ENCODE measurements around the gene ARL3. TPM values are rescaled to one million over a fixed set of nuclear protein-coding genes. Genes with fewer than 3 reads are reported as not detected.

Gene ARL3
- total RNA-seq, 1 experiment from 2014 or later, result 13.3 TPM

DNA sequence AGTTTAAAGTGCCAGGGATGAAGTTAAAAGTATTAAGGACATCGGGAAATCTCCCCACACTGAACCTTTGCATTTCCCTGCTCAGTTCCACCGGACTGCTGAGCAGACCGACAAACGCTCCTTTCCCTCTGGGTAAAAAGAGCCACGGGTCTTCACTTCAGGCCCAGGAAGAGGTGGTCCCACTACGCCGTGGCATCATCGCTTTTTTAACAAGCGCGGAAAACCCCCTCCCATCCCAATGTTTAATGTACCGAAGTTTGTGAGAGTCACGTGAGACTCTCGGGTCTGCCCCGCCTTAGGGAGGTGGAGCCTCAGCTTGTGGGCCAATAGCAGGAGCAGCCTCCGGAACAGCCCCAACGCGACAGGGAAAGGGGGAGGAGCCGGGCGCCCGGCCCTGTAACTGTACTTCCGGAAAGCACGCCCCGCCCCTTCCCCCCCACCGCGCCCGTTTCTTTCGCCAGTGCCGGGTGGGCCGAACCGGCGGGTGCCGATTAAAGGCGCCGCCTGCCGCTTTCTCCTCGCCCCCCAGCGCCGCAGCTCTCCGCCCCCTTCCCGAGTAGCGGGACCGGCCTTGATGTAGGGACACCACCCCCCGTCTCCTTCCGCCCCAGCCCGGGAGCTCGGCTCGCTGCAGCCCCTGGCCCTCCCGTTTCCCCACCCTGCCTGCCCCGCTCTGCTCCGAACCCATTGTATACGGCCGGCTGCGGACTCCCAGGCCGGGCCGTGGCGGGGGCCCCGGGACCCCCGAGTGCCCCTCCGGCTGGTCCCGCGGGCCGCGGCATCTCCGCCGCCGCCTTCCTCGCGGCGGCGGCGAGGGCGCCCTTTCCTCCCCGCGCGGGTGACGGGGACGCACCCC is 72.1 kb downstream of the ARL3 start (continued):
- TF ChIP-seq, protein P1, sequence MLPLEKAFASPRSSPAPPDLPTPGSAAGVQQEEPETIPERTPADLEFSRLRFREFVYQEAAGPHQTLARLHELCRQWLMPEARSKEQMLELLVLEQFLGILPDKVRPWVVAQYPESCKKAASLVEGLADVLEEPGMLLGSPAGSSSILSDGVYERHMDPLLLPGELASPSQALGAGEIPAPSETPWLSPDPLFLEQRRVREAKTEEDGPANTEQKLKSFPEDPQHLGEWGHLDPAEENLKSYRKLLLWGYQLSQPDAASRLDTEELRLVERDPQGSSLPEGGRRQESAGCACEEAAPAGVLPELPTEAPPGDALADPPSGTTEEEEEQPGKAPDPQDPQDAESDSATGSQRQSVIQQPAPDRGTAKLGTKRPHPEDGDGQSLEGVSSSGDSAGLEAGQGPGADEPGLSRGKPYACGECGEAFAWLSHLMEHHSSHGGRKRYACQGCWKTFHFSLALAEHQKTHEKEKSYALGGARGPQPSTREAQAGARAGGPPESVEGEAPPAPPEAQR (CRISPR knock-in tag; IDR thresholded peaks at IDR 0.05), result no peak
- no peak for TF ChIP-seq KAT7 (CRISPR knock-in tag; IDR thresholded peaks at IDR 0.05; ENCODE audit: borderline replicate concordance)
- TF ChIP-seq TEAD4 (CRISPR knock-in tag; IDR thresholded peaks at IDR 0.05), result no peak
- TF ChIP-seq NR1H2 (CRISPR knock-in tag; IDR thresholded peaks at IDR 0.05), result no peak
- no peak for TF ChIP-seq ZNF219 (CRISPR knock-in tag; IDR thresholded peaks at IDR 0.05; ENCODE audit: borderline replicate concordance)
- TF ChIP-seq SOX15 (CRISPR knock-in tag; IDR thresholded peaks at IDR 0.05), result no peak
- peak; percentile 30; the same call in 1 of the 2 replicates for TF ChIP-seq GABPB1 (CRISPR knock-in tag; IDR thresholded peaks at IDR 0.05)
- no peak for TF ChIP-seq PRRX2 (CRISPR knock-in tag; IDR thresholded peaks at IDR 0.05)
- TF ChIP-seq, protein P2, sequence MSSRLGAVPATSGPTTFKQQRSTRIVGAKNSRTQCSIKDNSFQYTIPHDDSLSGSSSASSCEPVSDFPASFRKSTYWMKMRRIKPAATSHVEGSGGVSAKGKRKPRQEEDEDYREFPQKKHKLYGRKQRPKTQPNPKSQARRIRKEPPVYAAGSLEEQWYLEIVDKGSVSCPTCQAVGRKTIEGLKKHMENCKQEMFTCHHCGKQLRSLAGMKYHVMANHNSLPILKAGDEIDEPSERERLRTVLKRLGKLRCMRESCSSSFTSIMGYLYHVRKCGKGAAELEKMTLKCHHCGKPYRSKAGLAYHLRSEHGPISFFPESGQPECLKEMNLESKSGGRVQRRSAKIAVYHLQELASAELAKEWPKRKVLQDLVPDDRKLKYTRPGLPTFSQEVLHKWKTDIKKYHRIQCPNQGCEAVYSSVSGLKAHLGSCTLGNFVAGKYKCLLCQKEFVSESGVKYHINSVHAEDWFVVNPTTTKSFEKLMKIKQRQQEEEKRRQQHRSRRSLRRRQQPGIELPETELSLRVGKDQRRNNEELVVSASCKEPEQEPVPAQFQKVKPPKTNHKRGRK (CRISPR knock-in tag; IDR thresholded peaks at IDR 0.05; ENCODE audit: borderline replicate concordance), result no peak
- TF ChIP-seq ESRRA (CRISPR knock-in tag; IDR thresholded peaks at IDR 0.05; ENCODE audit: borderline replicate concordance), result no peak

DNA sequence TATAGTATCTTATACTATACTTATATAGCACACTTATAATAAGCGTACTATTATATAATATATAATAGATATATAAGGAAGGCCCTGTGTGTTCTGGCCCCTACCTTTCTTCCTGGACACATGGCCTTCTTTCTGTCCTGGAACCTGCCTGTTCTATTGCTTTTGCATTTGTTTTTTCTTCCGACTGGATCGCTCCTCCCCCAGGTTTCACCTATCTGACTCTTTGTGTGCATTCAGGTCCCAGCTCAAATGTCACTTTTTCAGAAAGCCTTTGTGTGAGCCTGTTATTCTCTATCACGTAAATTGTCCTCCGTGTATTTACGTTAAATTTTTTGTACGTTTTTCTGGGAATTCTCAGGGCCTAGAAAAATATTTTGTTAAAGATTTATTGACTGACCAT is 72.8 kb downstream of the ARL3 start:
- POLR2A ChIA-PET, result interaction anchor here (1.0 to 1.9 kb wide), 7 partner anchors 9 to 139 kb away, joined by 3 to 17 read pairs (median 6); partner anchors contain the start of genes ACTR1A, ARL3, SFXN2 and WBP1L

More for the DNA sequence above, 72.8 kb downstream of the ARL3 start:
- H3K9me3 Mint-ChIP-seq, result peaks cover 3% of the 10 kb centered on the region; the same call in 1 of the 2 replicates
- no peak for DNase-seq (ENCODE audit: low spot score)
- no peaks in the 10 kb centered on the region for H3K36me3 Mint-ChIP-seq
- TF ChIP-seq OVOL2 (CRISPR knock-in tag; IDR thresholded peaks at IDR 0.05; ENCODE audit: borderline replicate concordance) (no peak), JAZF1 (CRISPR knock-in tag; IDR thresholded peaks at IDR 0.05) (no peak), FOXK1 (CRISPR knock-in tag; IDR thresholded peaks at IDR 0.05) (no peak), SMAD3 (CRISPR knock-in tag; IDR thresholded peaks at IDR 0.05; ENCODE audit: borderline replicate concordance) (no peak), NFE2L1 (CRISPR knock-in tag; IDR thresholded peaks at IDR 0.05) (no peak), SP1 (CRISPR knock-in tag; conservative IDR thresholded peaks at IDR 0.05) (no peak), ZNF121 (CRISPR knock-in tag; IDR thresholded peaks at IDR 0.05) (no peak)
- TF ChIP-seq, protein P3, sequence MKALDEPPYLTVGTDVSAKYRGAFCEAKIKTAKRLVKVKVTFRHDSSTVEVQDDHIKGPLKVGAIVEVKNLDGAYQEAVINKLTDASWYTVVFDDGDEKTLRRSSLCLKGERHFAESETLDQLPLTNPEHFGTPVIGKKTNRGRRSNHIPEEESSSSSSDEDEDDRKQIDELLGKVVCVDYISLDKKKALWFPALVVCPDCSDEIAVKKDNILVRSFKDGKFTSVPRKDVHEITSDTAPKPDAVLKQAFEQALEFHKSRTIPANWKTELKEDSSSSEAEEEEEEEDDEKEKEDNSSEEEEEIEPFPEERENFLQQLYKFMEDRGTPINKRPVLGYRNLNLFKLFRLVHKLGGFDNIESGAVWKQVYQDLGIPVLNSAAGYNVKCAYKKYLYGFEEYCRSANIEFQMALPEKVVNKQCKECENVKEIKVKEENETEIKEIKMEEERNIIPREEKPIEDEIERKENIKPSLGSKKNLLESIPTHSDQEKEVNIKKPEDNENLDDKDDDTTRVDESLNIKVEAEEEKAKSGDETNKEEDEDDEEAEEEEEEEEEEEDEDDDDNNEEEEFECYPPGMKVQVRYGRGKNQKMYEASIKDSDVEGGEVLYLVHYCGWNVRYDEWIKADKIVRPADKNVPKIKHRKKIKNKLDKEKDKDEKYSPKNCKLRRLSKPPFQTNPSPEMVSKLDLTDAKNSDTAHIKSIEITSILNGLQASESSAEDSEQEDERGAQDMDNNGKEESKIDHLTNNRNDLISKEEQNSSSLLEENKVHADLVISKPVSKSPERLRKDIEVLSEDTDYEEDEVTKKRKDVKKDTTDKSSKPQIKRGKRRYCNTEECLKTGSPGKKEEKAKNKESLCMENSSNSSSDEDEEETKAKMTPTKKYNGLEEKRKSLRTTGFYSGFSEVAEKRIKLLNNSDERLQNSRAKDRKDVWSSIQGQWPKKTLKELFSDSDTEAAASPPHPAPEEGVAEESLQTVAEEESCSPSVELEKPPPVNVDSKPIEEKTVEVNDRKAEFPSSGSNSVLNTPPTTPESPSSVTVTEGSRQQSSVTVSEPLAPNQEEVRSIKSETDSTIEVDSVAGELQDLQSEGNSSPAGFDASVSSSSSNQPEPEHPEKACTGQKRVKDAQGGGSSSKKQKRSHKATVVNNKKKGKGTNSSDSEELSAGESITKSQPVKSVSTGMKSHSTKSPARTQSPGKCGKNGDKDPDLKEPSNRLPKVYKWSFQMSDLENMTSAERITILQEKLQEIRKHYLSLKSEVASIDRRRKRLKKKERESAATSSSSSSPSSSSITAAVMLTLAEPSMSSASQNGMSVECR (CRISPR knock-in tag; IDR thresholded peaks at IDR 0.05; ENCODE audit: borderline replicate concordance), result no peak
- TF ChIP-seq, protein P4, sequence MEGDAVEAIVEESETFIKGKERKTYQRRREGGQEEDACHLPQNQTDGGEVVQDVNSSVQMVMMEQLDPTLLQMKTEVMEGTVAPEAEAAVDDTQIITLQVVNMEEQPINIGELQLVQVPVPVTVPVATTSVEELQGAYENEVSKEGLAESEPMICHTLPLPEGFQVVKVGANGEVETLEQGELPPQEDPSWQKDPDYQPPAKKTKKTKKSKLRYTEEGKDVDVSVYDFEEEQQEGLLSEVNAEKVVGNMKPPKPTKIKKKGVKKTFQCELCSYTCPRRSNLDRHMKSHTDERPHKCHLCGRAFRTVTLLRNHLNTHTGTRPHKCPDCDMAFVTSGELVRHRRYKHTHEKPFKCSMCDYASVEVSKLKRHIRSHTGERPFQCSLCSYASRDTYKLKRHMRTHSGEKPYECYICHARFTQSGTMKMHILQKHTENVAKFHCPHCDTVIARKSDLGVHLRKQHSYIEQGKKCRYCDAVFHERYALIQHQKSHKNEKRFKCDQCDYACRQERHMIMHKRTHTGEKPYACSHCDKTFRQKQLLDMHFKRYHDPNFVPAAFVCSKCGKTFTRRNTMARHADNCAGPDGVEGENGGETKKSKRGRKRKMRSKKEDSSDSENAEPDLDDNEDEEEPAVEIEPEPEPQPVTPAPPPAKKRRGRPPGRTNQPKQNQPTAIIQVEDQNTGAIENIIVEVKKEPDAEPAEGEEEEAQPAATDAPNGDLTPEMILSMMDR (IDR thresholded peaks at IDR 0.05), result no peak
- TF ChIP-seq, protein P5, sequence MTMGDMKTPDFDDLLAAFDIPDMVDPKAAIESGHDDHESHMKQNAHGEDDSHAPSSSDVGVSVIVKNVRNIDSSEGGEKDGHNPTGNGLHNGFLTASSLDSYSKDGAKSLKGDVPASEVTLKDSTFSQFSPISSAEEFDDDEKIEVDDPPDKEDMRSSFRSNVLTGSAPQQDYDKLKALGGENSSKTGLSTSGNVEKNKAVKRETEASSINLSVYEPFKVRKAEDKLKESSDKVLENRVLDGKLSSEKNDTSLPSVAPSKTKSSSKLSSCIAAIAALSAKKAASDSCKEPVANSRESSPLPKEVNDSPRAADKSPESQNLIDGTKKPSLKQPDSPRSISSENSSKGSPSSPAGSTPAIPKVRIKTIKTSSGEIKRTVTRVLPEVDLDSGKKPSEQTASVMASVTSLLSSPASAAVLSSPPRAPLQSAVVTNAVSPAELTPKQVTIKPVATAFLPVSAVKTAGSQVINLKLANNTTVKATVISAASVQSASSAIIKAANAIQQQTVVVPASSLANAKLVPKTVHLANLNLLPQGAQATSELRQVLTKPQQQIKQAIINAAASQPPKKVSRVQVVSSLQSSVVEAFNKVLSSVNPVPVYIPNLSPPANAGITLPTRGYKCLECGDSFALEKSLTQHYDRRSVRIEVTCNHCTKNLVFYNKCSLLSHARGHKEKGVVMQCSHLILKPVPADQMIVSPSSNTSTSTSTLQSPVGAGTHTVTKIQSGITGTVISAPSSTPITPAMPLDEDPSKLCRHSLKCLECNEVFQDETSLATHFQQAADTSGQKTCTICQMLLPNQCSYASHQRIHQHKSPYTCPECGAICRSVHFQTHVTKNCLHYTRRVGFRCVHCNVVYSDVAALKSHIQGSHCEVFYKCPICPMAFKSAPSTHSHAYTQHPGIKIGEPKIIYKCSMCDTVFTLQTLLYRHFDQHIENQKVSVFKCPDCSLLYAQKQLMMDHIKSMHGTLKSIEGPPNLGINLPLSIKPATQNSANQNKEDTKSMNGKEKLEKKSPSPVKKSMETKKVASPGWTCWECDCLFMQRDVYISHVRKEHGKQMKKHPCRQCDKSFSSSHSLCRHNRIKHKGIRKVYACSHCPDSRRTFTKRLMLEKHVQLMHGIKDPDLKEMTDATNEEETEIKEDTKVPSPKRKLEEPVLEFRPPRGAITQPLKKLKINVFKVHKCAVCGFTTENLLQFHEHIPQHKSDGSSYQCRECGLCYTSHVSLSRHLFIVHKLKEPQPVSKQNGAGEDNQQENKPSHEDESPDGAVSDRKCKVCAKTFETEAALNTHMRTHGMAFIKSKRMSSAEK (CRISPR knock-in tag; IDR thresholded peaks at IDR 0.05; ENCODE audit: borderline replicate concordance), result no peak
- TF ChIP-seq, protein P6, sequence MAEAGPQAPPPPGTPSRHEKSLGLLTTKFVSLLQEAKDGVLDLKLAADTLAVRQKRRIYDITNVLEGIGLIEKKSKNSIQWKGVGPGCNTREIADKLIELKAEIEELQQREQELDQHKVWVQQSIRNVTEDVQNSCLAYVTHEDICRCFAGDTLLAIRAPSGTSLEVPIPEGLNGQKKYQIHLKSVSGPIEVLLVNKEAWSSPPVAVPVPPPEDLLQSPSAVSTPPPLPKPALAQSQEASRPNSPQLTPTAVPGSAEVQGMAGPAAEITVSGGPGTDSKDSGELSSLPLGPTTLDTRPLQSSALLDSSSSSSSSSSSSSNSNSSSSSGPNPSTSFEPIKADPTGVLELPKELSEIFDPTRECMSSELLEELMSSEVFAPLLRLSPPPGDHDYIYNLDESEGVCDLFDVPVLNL (CRISPR knock-in tag; IDR thresholded peaks at IDR 0.05; ENCODE audit: borderline replicate concordance, low read depth), result no peak
- peaks cover 4% of the 10 kb centered on the region; the same call in 1 of the 2 replicates for H3K27me3 Mint-ChIP-seq (ENCODE audit: low read depth)
- H3K27ac Mint-ChIP-seq, result peak overlapping the region; percentile 99
- ATAC-seq, result no peak
- H3K4me1 Mint-ChIP-seq, result peaks cover 14% of the 10 kb centered on the region
- H3K4me3 Mint-ChIP-seq, result peak overlapping the region; percentile 85
- CTCF ChIA-PET, result interaction anchor here (1.0 to 2.4 kb wide), 6 partner anchors 12 to 1600 kb away, joined by 3 to 11 read pairs (median 6); no protein-coding TSS in a partner anchor

All from WTC11 (cell line).